ENCODE results near the gene PKP1. TPM values are rescaled to one million over a fixed set of nuclear protein-coding genes. Genes with fewer than 3 reads are reported as not detected.

The PKP1 gene
- polyA plus RNA-seq, 1 donor (not counting 4 experiments of a cell fraction or from before 2014, with no cell fraction given), result 169 TPM

- Histone ChIP-seq H3K27ac (ENCODE audit: control insufficient read depth, insufficient read depth, low read length) (no peak overlapping the region), H3K27me3 (ENCODE audit: control insufficient read depth, extremely low read depth, insufficient read depth, low read length) (no peaks in the 10 kb centered on the region), H3K4me1 (ENCODE audit: control insufficient read depth, extremely low read depth, insufficient read depth, low read length) (no peaks in the 10 kb centered on the region), H3K4me2 (ENCODE audit: control insufficient read depth, extremely low read depth, insufficient read depth, low read depth, low read length) (no peak overlapping the region), H2AFZ (ENCODE audit: control insufficient read depth, low read length) (no peak overlapping the region), H3K79me2 (ENCODE audit: control insufficient read depth, insufficient read depth, low read length) (no peaks in the 10 kb centered on the region), H4K20me1 (ENCODE audit: control insufficient read depth, extremely low read depth, insufficient read depth, low read length) (no peaks in the 10 kb centered on the region), H3K4me3 (ENCODE audit: control insufficient read depth in 2 of 3, extremely low read depth in 1 of 3, insufficient read depth in 2 of 3, low read depth in 1 of 3, low read length in 3 of 3) (no peak overlapping the region), H3K9me3 (ENCODE audit: control insufficient read depth, low read depth, low read length) (no peaks in the 10 kb centered on the region), H3K36me3 (ENCODE audit: control insufficient read depth in 2 of 2, extremely low read depth in 1 of 2, insufficient read depth in 2 of 2, low read length in 2 of 2) (no peaks in the 10 kb centered on the region), H3K9me1 (ENCODE audit: control insufficient read depth, extremely low read depth, insufficient read depth, low read length) (no peaks in the 10 kb centered on the region), H3K9ac (ENCODE audit: control insufficient read depth, extremely low read depth, insufficient read depth, low read length) (no peak overlapping the region)
- DNase-seq (ENCODE audit: low read depth, low spot score) (no peak), FAIRE-seq (no peak)
- dilution Hi-C loops (cut with MboI; ENCODE audit: extremely low pct_ligation_motif_present, low sequenced_read_pairs), result no loop called here
- TF ChIP-seq, protein P1, sequence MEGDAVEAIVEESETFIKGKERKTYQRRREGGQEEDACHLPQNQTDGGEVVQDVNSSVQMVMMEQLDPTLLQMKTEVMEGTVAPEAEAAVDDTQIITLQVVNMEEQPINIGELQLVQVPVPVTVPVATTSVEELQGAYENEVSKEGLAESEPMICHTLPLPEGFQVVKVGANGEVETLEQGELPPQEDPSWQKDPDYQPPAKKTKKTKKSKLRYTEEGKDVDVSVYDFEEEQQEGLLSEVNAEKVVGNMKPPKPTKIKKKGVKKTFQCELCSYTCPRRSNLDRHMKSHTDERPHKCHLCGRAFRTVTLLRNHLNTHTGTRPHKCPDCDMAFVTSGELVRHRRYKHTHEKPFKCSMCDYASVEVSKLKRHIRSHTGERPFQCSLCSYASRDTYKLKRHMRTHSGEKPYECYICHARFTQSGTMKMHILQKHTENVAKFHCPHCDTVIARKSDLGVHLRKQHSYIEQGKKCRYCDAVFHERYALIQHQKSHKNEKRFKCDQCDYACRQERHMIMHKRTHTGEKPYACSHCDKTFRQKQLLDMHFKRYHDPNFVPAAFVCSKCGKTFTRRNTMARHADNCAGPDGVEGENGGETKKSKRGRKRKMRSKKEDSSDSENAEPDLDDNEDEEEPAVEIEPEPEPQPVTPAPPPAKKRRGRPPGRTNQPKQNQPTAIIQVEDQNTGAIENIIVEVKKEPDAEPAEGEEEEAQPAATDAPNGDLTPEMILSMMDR (optimal IDR thresholded peaks at IDR 0.05 in 1 of 3, IDR thresholded peaks at IDR 0.05 in 1 of 3, conservative IDR thresholded peaks at IDR 0.05 in 1 of 3; ENCODE audit: extremely low read depth in 1 of 3, insufficient read depth in 2 of 3, low read length in 3 of 3), result no peak
- no peak for TF ChIP-seq EZH2 (IDR thresholded peaks at IDR 0.05; ENCODE audit: low read length)
Observed at GRCh38 chr1:201251851-201252430, 31.4 kb upstream of the PKP1 start.

GRCh38 chr1:201252944-201253371, 30.3 kb upstream of the PKP1 start:
- no peak overlapping the region for H2AFZ ChIP-seq (ENCODE audit: control insufficient read depth, low read length)
- FAIRE-seq (no peak), DNase-seq (ENCODE audit: low read depth, low spot score) (no peak)
- no peak for TF ChIP-seq EZH2 (IDR thresholded peaks at IDR 0.05; ENCODE audit: low read length)
- TF ChIP-seq, protein P1 (optimal IDR thresholded peaks at IDR 0.05 in 1 of 3, IDR thresholded peaks at IDR 0.05 in 1 of 3, conservative IDR thresholded peaks at IDR 0.05 in 1 of 3; ENCODE audit: extremely low read depth in 1 of 3, insufficient read depth in 2 of 3, low read length in 3 of 3), result no peak
- no peak overlapping the region for H3K27ac ChIP-seq (ENCODE audit: control insufficient read depth, insufficient read depth, low read length)
- no peaks in the 10 kb centered on the region for H3K4me1 ChIP-seq (ENCODE audit: control insufficient read depth, extremely low read depth, insufficient read depth, low read length)
- no peak overlapping the region for H3K9ac ChIP-seq (ENCODE audit: control insufficient read depth, extremely low read depth, insufficient read depth, low read length)
- no peak overlapping the region for H3K4me2 ChIP-seq (ENCODE audit: control insufficient read depth, extremely low read depth, insufficient read depth, low read depth, low read length)
- no peaks in the 10 kb centered on the region for H3K79me2 ChIP-seq (ENCODE audit: control insufficient read depth, insufficient read depth, low read length)
- H3K9me1 ChIP-seq (ENCODE audit: control insufficient read depth, extremely low read depth, insufficient read depth, low read length), result no peaks in the 10 kb centered on the region
- H4K20me1 ChIP-seq (ENCODE audit: control insufficient read depth, extremely low read depth, insufficient read depth, low read length), result no peaks in the 10 kb centered on the region
- dilution Hi-C loops (cut with MboI; ENCODE audit: extremely low pct_ligation_motif_present, low sequenced_read_pairs), result no loop called here
- no peak overlapping the region for H3K4me3 ChIP-seq (ENCODE audit: control insufficient read depth in 2 of 3, extremely low read depth in 1 of 3, insufficient read depth in 2 of 3, low read depth in 1 of 3, low read length in 3 of 3)
- no peaks in the 10 kb centered on the region for H3K27me3 ChIP-seq (ENCODE audit: control insufficient read depth, extremely low read depth, insufficient read depth, low read length)
- no peaks in the 10 kb centered on the region for H3K36me3 ChIP-seq (ENCODE audit: control insufficient read depth in 2 of 2, extremely low read depth in 1 of 2, insufficient read depth in 2 of 2, low read length in 2 of 2)
- no peaks in the 10 kb centered on the region for H3K9me3 ChIP-seq (ENCODE audit: control insufficient read depth, low read depth, low read length)
